ENCODE results near the gene GPER1.
"Not testable (repeated sequence)": the region's sequence is repeated elsewhere in the genome, so short reads cannot be mapped to it uniquely, and the experiment has no call there.

GPER1 gene

GRCh38 chr7:1106793-1107421 is 19.0 kb downstream of the GPER1 start:
- ATAC-seq = no peak
- H3K4me1 Mint-ChIP-seq = peaks cover 19% of the 10 kb centered on the region
- no peak for DNase-seq
- no peaks in the 10 kb centered on the region for H3K27me3 Mint-ChIP-seq
- no peaks in the 10 kb centered on the region for H3K9me3 Mint-ChIP-seq
- no peaks in the 10 kb centered on the region for H3K36me3 Mint-ChIP-seq (ENCODE audit: low read depth)
- no peak overlapping the region for H3K4me3 Mint-ChIP-seq
- H3K27ac Mint-ChIP-seq = no peak overlapping the region

DNA sequence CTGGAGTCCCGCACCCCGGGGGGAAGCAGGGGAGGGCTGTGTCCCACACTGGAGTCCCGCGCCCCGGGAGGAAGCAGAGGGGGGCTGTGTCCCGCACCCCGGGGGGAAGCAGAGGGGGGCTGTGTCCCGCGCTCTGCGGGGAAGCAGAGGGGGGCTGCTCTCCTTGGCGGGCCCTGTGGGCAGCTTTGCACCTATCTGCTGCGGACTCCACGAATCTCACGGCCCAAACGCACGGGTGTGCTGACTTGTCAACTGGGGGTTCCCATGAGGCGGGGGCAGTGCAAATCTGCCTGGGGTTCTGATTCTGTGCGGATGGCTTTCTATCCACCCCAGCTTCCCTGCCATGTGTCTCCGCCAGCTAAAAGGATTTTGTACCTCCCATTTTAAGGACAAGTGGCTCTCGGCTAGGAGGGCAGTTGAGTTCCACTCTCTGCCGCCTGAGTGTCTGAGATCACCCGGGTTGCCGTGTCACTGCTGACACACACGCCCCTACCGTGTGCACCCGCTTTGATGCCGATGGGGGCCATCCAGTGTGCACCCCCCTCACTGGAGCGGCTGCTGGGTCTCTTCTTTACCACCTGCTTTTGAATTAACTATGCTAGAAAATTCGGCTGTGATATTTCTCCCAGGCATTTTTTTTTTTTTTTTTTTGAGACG is 20.5 kb downstream of the GPER1 start:
- ATAC-seq (no peak), DNase-seq (no peak)
- H3K4me3 Mint-ChIP-seq = no peak overlapping the region
- H3K27me3 Mint-ChIP-seq = no peaks in the 10 kb centered on the region
- H3K4me1 Mint-ChIP-seq = peaks cover 14% of the 10 kb centered on the region
- H3K36me3 Mint-ChIP-seq (ENCODE audit: low read depth) = no peaks in the 10 kb centered on the region
- H3K27ac Mint-ChIP-seq = no peak overlapping the region
- no peaks in the 10 kb centered on the region for H3K9me3 Mint-ChIP-seq

GRCh38 chr7:1109581-1110310 is 21.8 kb downstream of the GPER1 start:
- no peak for DNase-seq
- H3K36me3 Mint-ChIP-seq (ENCODE audit: low read depth) = no peaks in the 10 kb centered on the region
- ATAC-seq = no peak
- H3K27ac Mint-ChIP-seq = no peak overlapping the region
- no peak overlapping the region for H3K4me3 Mint-ChIP-seq
- H3K27me3 Mint-ChIP-seq = no peaks in the 10 kb centered on the region
- H3K9me3 Mint-ChIP-seq = no peaks in the 10 kb centered on the region
- peaks cover 6% of the 10 kb centered on the region for H3K4me1 Mint-ChIP-seq

DNA sequence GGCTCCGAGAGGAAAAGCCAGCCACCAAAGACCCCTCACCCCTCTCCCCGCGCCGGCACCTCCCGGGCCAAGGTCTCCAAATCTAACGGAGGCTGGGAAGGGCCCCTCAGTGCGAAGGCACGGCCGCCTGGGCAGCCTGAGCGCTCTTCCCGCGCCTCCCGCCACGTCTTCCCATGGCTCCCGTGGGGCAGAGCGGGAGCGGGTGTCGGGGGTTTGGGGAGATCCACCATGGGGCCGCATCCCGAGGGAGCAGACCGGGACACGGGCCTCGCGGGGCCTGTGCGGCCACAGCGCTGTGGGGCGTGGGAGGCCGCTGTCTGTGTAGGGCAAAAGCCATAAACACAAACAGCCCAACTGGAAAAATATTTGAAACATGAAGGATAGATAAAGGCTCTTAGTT is 22.4 kb downstream of the GPER1 start:
- ATAC-seq (no peak), DNase-seq (no peak)
- Mint-ChIP-seq H3K27me3 (no peaks in the 10 kb centered on the region), H3K9me3 (no peaks in the 10 kb centered on the region), H3K36me3 (ENCODE audit: low read depth) (no peaks in the 10 kb centered on the region), H3K4me3 (no peak overlapping the region), H3K27ac (no peak overlapping the region), H3K4me1 (no peaks in the 10 kb centered on the region)

- H3K36me3 Mint-ChIP-seq (ENCODE audit: low read depth) = no peaks in the 10 kb centered on the region
- H3K27me3 Mint-ChIP-seq = no peaks in the 10 kb centered on the region
- ATAC-seq (no peak), DNase-seq (no peak)
- no peaks in the 10 kb centered on the region for H3K4me1 Mint-ChIP-seq
- no peak overlapping the region for H3K27ac Mint-ChIP-seq
- no peaks in the 10 kb centered on the region for H3K9me3 Mint-ChIP-seq
- no peak overlapping the region for H3K4me3 Mint-ChIP-seq
Observed at GRCh38 chr7:1111156-1111555, 23.2 kb downstream of the GPER1 start.

DNA sequence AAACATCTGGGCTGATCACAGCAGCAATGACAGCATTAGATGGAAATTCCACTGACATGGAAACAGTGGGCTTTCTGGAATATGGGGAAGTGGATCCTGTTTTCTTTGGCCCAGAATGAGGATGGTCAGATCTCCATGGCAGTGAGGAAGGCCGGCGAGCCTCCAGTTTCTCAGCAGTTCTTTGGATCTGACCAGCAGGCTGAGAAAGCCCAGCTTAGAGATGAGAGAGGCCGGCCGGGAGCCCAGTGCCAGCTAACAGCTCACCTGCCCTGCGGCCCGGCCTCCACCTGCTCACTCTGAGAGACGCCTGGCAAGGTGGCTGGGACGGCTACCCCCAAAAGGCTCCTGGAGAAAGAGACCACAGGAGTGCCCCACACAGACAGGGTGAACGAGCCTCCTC is 24.2 kb downstream of the GPER1 start:
- no peak overlapping the region for H3K4me3 Mint-ChIP-seq
- H3K4me1 Mint-ChIP-seq = no peaks in the 10 kb centered on the region
- ATAC-seq (no peak), DNase-seq (no peak)
- no peaks in the 10 kb centered on the region for H3K27me3 Mint-ChIP-seq
- H3K27ac Mint-ChIP-seq = no peak overlapping the region
- H3K9me3 Mint-ChIP-seq = no peaks in the 10 kb centered on the region
- no peaks in the 10 kb centered on the region for H3K36me3 Mint-ChIP-seq (ENCODE audit: low read depth)

GRCh38 chr7:1112625-1113547 is 25.0 kb downstream of the GPER1 start:
- ATAC-seq = no peak
- H3K4me3 Mint-ChIP-seq = no peak overlapping the region
- H3K4me1 Mint-ChIP-seq = peaks cover 4% of the 10 kb centered on the region
- no peak overlapping the region for H3K27ac Mint-ChIP-seq
- DNase-seq = no peak
- H3K36me3 Mint-ChIP-seq (ENCODE audit: low read depth) = peaks cover 7% of the 10 kb centered on the region
- H3K27me3 Mint-ChIP-seq = no peaks in the 10 kb centered on the region
- no peaks in the 10 kb centered on the region for H3K9me3 Mint-ChIP-seq

- Mint-ChIP-seq H3K4me3 (no peak overlapping the region), H3K36me3 (ENCODE audit: low read depth) (peaks cover 8% of the 10 kb centered on the region), H3K4me1 (peaks cover 7% of the 10 kb centered on the region), H3K9me3 (no peaks in the 10 kb centered on the region), H3K27me3 (no peaks in the 10 kb centered on the region), H3K27ac (no peak overlapping the region)
- ATAC-seq = no peak
- no peak for DNase-seq
Observed at GRCh38 chr7:1113548-1113885, 25.6 kb downstream of the GPER1 start.

GRCh38 chr7:1114088-1114487 is 26.2 kb downstream of the GPER1 start:
- Mint-ChIP-seq H3K9me3 (no peaks in the 10 kb centered on the region), H3K27ac (no peak overlapping the region), H3K36me3 (ENCODE audit: low read depth) (peaks cover 8% of the 10 kb centered on the region), H3K4me3 (no peak overlapping the region), H3K27me3 (no peaks in the 10 kb centered on the region), H3K4me1 (peaks cover 8% of the 10 kb centered on the region)
- ATAC-seq (no peak), DNase-seq (no peak)

- H3K36me3 Mint-ChIP-seq (ENCODE audit: low read depth) = peaks cover 8% of the 10 kb centered on the region
- H3K4me3 Mint-ChIP-seq = no peak overlapping the region
- H3K9me3 Mint-ChIP-seq = no peaks in the 10 kb centered on the region
Observed at GRCh38 chr7:1114505-1114904, 26.6 kb downstream of the GPER1 start.

DNA sequence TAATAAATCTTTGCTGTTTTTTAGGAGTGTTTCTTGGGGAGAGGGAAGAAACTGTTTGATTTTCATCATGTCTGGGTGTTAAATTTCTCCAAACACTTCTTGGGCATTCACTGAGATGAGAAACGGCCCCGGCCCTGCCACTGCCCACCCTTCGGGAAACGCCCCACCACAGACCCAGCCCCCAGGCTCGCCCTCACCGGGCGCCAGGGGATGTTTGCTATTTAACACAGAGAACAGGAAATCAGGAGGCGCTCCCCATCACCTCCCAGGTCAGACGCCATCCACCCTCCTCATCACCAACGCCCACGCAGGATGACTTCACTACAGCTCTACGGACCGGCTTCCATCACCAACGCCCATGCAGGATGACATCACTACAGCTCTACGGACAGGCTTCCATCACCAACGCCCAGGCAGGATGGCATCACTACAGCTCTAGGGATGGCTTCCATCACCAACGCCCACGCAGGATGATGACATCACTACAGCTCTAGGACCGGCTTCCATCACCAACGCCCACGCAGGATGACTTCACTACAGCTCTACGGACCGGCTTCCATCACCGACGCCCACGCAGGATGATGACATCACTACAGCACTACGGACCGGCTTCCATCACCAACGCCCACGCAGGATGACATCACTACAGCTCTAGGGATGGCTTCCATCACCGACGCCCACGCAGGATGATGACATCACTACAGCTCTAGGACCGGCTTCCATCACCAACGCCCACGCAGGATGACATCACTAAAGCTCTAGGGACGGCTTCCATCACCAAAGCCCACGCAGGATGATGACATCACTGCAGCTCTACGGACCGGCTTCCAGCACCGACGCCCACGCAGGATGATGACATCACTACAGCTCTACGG is 27.5 kb downstream of the GPER1 start:
- not testable (repeated sequence) for H3K36me3 Mint-ChIP-seq (ENCODE audit: low read depth); H3K4me3 Mint-ChIP-seq; DNase-seq; H3K27me3 Mint-ChIP-seq; H3K27ac Mint-ChIP-seq; H3K9me3 Mint-ChIP-seq; ATAC-seq
- H3K4me1 Mint-ChIP-seq = peaks cover 12% of the 10 kb centered on the region

More at GRCh38 chr7:1114505-1114904, 26.6 kb downstream of the GPER1 start:
- Mint-ChIP-seq H3K27me3 (no peaks in the 10 kb centered on the region), H3K4me1 (peaks cover 12% of the 10 kb centered on the region), H3K27ac (no peak overlapping the region)
- DNase-seq (no peak), ATAC-seq (no peak)

- ATAC-seq; H3K36me3 Mint-ChIP-seq (ENCODE audit: low read depth); H3K4me3 Mint-ChIP-seq; H3K9me3 Mint-ChIP-seq; DNase-seq; H3K27me3 Mint-ChIP-seq; H3K27ac Mint-ChIP-seq: not testable (repeated sequence)
- peaks cover 12% of the 10 kb centered on the region for H3K4me1 Mint-ChIP-seq
Observed at GRCh38 chr7:1116383-1117008, 28.6 kb downstream of the GPER1 start.

DNA sequence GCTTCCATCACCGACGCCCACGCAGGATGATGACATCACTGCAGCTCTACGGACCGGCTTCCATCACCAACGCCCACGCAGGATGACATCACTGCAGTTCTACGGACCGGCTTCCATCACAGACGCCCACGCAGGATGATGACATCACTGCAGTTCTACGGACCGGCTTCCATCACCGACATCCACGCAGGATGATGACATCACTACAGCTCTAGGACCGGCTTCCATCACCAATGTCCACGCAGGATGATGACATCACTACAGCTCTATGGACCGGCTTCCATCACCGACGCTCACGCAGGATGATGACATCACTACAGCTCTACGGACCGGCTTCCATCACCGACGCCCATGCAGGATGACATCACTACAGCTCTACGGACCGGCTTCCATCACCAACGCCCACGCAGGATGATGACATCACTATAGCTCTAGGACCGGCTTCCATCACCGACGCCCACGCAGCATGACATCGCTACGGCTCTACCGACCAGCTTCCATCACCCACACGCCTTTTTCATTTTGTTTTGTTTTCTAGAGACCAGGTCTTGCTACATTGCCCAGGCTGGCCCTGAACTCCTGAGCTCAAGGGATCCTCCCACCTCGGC is 29.5 kb downstream of the GPER1 start:
- Mint-ChIP-seq H3K27ac (peak overlapping the region; percentile 27), H3K27me3 (no peaks in the 10 kb centered on the region), H3K9me3 (no peaks in the 10 kb centered on the region)

More for the DNA sequence above, 29.5 kb downstream of the GPER1 start:
- Mint-ChIP-seq H3K36me3 (ENCODE audit: low read depth) (peaks cover 8% of the 10 kb centered on the region), H3K4me3 (peak overlapping the region; percentile 6), H3K4me1 (peaks cover 12% of the 10 kb centered on the region)
- ATAC-seq = no peak
- no peak for DNase-seq

All from activated naive CD8-positive, alpha-beta T cell treated with anti-CD3 and anti-CD28 coated beads, Interleukin-2, amount 50 U/mL, for 24 hours (primary cell).